Common myeloid progenitor, CD34-positive (primary cell): ENCODE measurements around the gene PDE10A.

Source experiments
- CTCF ChIA-PET: fragments of 350-600 bp; sonication (Branson Sonifier 250); formaldehyde crosslinking; loops from one replicate; lab custom pipeline; 2021; ENCODE audit warnings: antibody characterized with exemption; lab: Charles Lee
- POLR2A ChIA-PET: fragments of 350-600 bp; sonication (Branson Sonifier 250); formaldehyde crosslinking; loops from one replicate; lab custom pipeline; 2021; ENCODE audit warnings: antibody characterized with exemption; lab: Charles Lee
- DNase-seq, 3 donors: peaks; one replicate each; pipeline versions ENCODE4 v3.0.0 to v3.0.0-alpha.2; 2013
- H3K27ac ChIP-seq, 2 experiments: 1 replicate in 1 of 2; 2 replicates in 1 of 2; pipeline ENCODE4 v1.7.0; 2013; ENCODE audit warnings: inconsistent platforms in 2 of 2, low read length in 2 of 2, mild to moderate bottlenecking in 2 of 2, low read depth in 1 of 2, moderate library complexity in 1 of 2; ENCODE audit not compliant: severe bottlenecking in 2 of 2, insufficient read depth in 1 of 2, poor library complexity in 1 of 2
- H3K27me3 ChIP-seq, 5 experiments: replicated peaks in 2 of 5; 1 replicate in 3 of 5; 2 replicates in 2 of 5; pipeline versions ENCODE4 v1.6.1 to v1.7.0; 2013; ENCODE audit warnings: low read length in 4 of 5, mild to moderate bottlenecking in 2 of 5, moderate library complexity in 2 of 5, inconsistent platforms in 1 of 5; ENCODE audit not compliant: insufficient read depth in 5 of 5, control insufficient read depth in 4 of 5
- H3K36me3 ChIP-seq, 4 experiments: 1 replicate in 2 of 4; 2 replicates in 2 of 4; pipeline versions ENCODE4 v1.6.1 to v1.7.0; 2013; ENCODE audit warnings: low read length in 3 of 4, control low read depth in 1 of 4, mild to moderate bottlenecking in 1 of 4; ENCODE audit not compliant: control insufficient read depth in 4 of 4, insufficient read depth in 4 of 4
- H3K4me1 ChIP-seq, 4 experiments: 1 replicate in 3 of 4; 2 replicates in 1 of 4; pipeline versions ENCODE4 v1.6.1 to v1.7.1; 2013; ENCODE audit warnings: low read length in 3 of 4, mild to moderate bottlenecking in 3 of 4, control low read depth in 1 of 4, inconsistent platforms in 1 of 4, moderate library complexity in 1 of 4; ENCODE audit not compliant: control insufficient read depth in 4 of 4, insufficient read depth in 4 of 4; ENCODE audit errors: control extremely low read depth in 1 of 4
- H3K4me3 ChIP-seq, 7 experiments: 1 replicate in 4 of 7; 2 replicates in 3 of 7; pipeline versions ENCODE4 v1.5.1 to v1.7.0; 2013; ENCODE audit warnings: mild to moderate bottlenecking in 7 of 7, low read length in 6 of 7, moderate library complexity in 6 of 7, inconsistent platforms in 2 of 7, low read depth in 2 of 7, control low read depth in 1 of 7; ENCODE audit not compliant: insufficient read depth in 4 of 7, control insufficient read depth in 1 of 7; ENCODE audit errors: extremely low read depth in 1 of 7
- H3K9me3 ChIP-seq, 5 experiments: 1 replicate in 4 of 5; 2 replicates in 1 of 5; pipeline versions ENCODE4 v1.6.1 to v1.7.1; 2013; ENCODE audit warnings: low read length in 4 of 5, mild to moderate bottlenecking in 2 of 5, inconsistent platforms in 1 of 5, low read depth in 1 of 5, moderate library complexity in 1 of 5; ENCODE audit not compliant: control insufficient read depth in 4 of 5, insufficient read depth in 2 of 5; ENCODE audit errors: control extremely low read depth in 1 of 5
- WGBS: methylation state at CpG from one replicate; pipeline ENCODE4 v1.1.5; 2013; ENCODE audit not compliant: insufficient coverage; 5-methylcytosine and 5-hydroxymethylcytosine counted together

The PDE10A gene

GRCh38 chr6:165701564-165702354 is 38.7 kb upstream of the PDE10A start:
- POLR2A ChIA-PET: no interaction called here
- Histone ChIP-seq H3K36me3 (no peaks in the 10 kb centered on the region), H3K27ac (no peak overlapping the region), H3K4me3 (no peak overlapping the region), H3K4me1 (no peaks in the 10 kb centered on the region), H3K27me3 (peaks cover 0 to 24% (median 8%) of the 10 kb centered on the region in 5 experiments), H3K9me3 (peaks cover 0 to 3% (median 0%) of the 10 kb centered on the region in 5 experiments)
- CTCF ChIA-PET: no interaction called here
- 98% methylated on average over 9 of the region's 11 CpGs for WGBS
- no peak for DNase-seq

- DNase-seq: no peak
- Histone ChIP-seq H3K36me3 (no peaks in the 10 kb centered on the region), H3K9me3 (peaks cover 0 to 3% (median 0%) of the 10 kb centered on the region in 5 experiments), H3K27me3 (peaks cover 0 to 22% (median 10%) of the 10 kb centered on the region in 5 experiments), H3K27ac (no peak overlapping the region), H3K4me1 (no peaks in the 10 kb centered on the region), H3K4me3 (no peak overlapping the region)
- CTCF ChIA-PET: interaction anchor here (0.8 kb wide), 1 partner anchor 14 kb away, joined by 3 read pairs; no protein-coding TSS in a partner anchor
- 100% methylated on average over 3 of the region's 4 CpGs for WGBS
- POLR2A ChIA-PET: no interaction called here
These were observed 38.0 kb upstream of the PDE10A start for GRCh38 chr6:165701005-165701404.

GRCh38 chr6:165698868-165699267 is 35.8 kb upstream of the PDE10A start:
- H3K4me3 ChIP-seq: no peak overlapping the region
- no peak for DNase-seq
- ChIA-PET POLR2A (no interaction called here), CTCF (no interaction called here)
- peaks cover 0 to 3% (median 0%) of the 10 kb centered on the region in 5 experiments for H3K9me3 ChIP-seq
- peaks cover 0 to 25% (median 10%) of the 10 kb centered on the region in 5 experiments for H3K27me3 ChIP-seq
- no peaks in the 10 kb centered on the region for H3K36me3 ChIP-seq
- H3K27ac ChIP-seq: no peak overlapping the region
- no peaks in the 10 kb centered on the region for H3K4me1 ChIP-seq

GRCh38 chr6:165697171-165697570 is 34.1 kb upstream of the PDE10A start:
- ChIA-PET POLR2A (no interaction called here), CTCF (no interaction called here)
- no peak for DNase-seq

GRCh38 chr6:165695722-165696515 is 32.9 kb upstream of the PDE10A start:
- POLR2A ChIA-PET: no interaction called here
- Histone ChIP-seq H3K4me1 (no peaks in the 10 kb centered on the region), H3K36me3 (no peaks in the 10 kb centered on the region), H3K4me3 (no peak overlapping the region), H3K9me3 (peaks cover 0 to 3% (median 0%) of the 10 kb centered on the region in 5 experiments), H3K27ac (no peak overlapping the region), H3K27me3 (peaks cover 0 to 14% (median 7%) of the 10 kb centered on the region in 5 experiments)
- WGBS: 92% methylated on average over 7 of the region's 8 CpGs
- CTCF ChIA-PET: no interaction called here
- DNase-seq: no peak

More at GRCh38 chr6:165697171-165697570, 34.1 kb upstream of the PDE10A start:
- H3K4me1 ChIP-seq: no peaks in the 10 kb centered on the region
- H3K36me3 ChIP-seq: no peaks in the 10 kb centered on the region
- no peak overlapping the region for H3K4me3 ChIP-seq
- no peak overlapping the region for H3K27ac ChIP-seq
- H3K27me3 ChIP-seq: peaks cover 0 to 20% (median 5%) of the 10 kb centered on the region in 5 experiments
- WGBS: no CpG with 5 or more reads among the region's 1 CpG
- H3K9me3 ChIP-seq: peaks cover 0 to 3% (median 0%) of the 10 kb centered on the region in 5 experiments

- no peak for DNase-seq
- POLR2A ChIA-PET: no interaction called here
- Histone ChIP-seq H3K27ac (no peak overlapping the region), H3K36me3 (no peaks in the 10 kb centered on the region), H3K4me1 (no peaks in the 10 kb centered on the region), H3K9me3 (peaks cover 0 to 6% (median 3%) of the 10 kb centered on the region in 5 experiments), H3K4me3 (no peak overlapping the region), H3K27me3 (peaks cover 0 to 19% (median 7%) of the 10 kb centered on the region in 5 experiments)
- WGBS: 84% methylated on average over 10 of the region's 12 CpGs
- CTCF ChIA-PET: no interaction called here
These were observed 31.3 kb upstream of the PDE10A start for GRCh38 chr6:165694296-165694695.
